KOPT-K1 (cell line): ENCODE data around the gene POR.
"Not testable (repeated sequence)": the region's sequence is repeated elsewhere in the genome, so short reads cannot be mapped to it uniquely, and the experiment has no call there.

Experiments used
- H3K27ac ChIP-seq: fragments of 200-600 bp; sonication (generic); 2 replicates; pipeline ENCODE4 v1.5.1; 2016; ENCODE audit warnings: antibody characterized with exemption, mild to moderate bottlenecking, low read depth, low read length; ENCODE audit not compliant: poor library complexity, severe bottlenecking
- H3K36me3 ChIP-seq: fragments of 200-600 bp; sonication (generic); 2 replicates; pipeline ENCODE4 v1.5.1; 2017; ENCODE audit warnings: antibody characterized with exemption, mild to moderate bottlenecking, low read length, moderate library complexity; ENCODE audit not compliant: insufficient read depth
- H3K9me3 ChIP-seq: fragments of 200-600 bp; sonication (generic); 2 replicates; pipeline ENCODE4 v1.5.1; 2017; ENCODE audit warnings: antibody characterized with exemption, low read length, mild to moderate bottlenecking; ENCODE audit not compliant: insufficient read depth, poor library complexity, severe bottlenecking

POR gene

GRCh38 chr7:75892634-75893272 is 22.2 kb upstream of the POR start:
- H3K36me3 ChIP-seq, result peaks cover 18% of the 10 kb centered on the region
- H3K9me3 ChIP-seq, result no peaks in the 10 kb centered on the region
- H3K27ac ChIP-seq, result no peak overlapping the region

GRCh38 chr7:75896803-75897327 is 18.1 kb upstream of the POR start:
- H3K27ac ChIP-seq, result no peak overlapping the region
- no peaks in the 10 kb centered on the region for H3K36me3 ChIP-seq
- H3K9me3 ChIP-seq, result no peaks in the 10 kb centered on the region

- H3K27ac ChIP-seq, result no peak overlapping the region
Measured at GRCh38 chr7:75900617-75901315, 14.2 kb upstream of the POR start.

GRCh38 chr7:75905785-75906604 is 9.0 kb upstream of the POR start:
- Histone ChIP-seq H3K27ac (no peak overlapping the region), H3K36me3 (no peaks in the 10 kb centered on the region), H3K9me3 (no peaks in the 10 kb centered on the region)

More at GRCh38 chr7:75900617-75901315, 14.2 kb upstream of the POR start:
- H3K36me3 ChIP-seq, result no peaks in the 10 kb centered on the region
- no peaks in the 10 kb centered on the region for H3K9me3 ChIP-seq

- Histone ChIP-seq H3K27ac (no peak overlapping the region), H3K9me3 (no peaks in the 10 kb centered on the region), H3K36me3 (no peaks in the 10 kb centered on the region)
Measured at GRCh38 chr7:75906991-75907667, 7.8 kb upstream of the POR start.

GRCh38 chr7:75907668-75908039 is 7.3 kb upstream of the POR start:
- H3K27ac ChIP-seq, H3K9me3 ChIP-seq: not testable (repeated sequence)

GRCh38 chr7:75909521-75910132 is 5.3 kb upstream of the POR start:
- H3K27ac ChIP-seq, result no peak overlapping the region
- no peaks in the 10 kb centered on the region for H3K36me3 ChIP-seq

More at GRCh38 chr7:75907668-75908039, 7.3 kb upstream of the POR start:
- H3K36me3 ChIP-seq, result not testable (repeated sequence)

GRCh38 chr7:75911186-75911585 is 3.8 kb upstream of the POR start:
- not testable (repeated sequence) for H3K36me3 ChIP-seq, H3K27ac ChIP-seq, H3K9me3 ChIP-seq

More at GRCh38 chr7:75909521-75910132, 5.3 kb upstream of the POR start:
- no peaks in the 10 kb centered on the region for H3K9me3 ChIP-seq

GRCh38 chr7:75913437-75913836 is 1.5 kb upstream of the POR start:
- no peaks in the 10 kb centered on the region for H3K36me3 ChIP-seq

GRCh38 chr7:75914169-75914654 is 743 bp upstream of the POR start:
- no peaks in the 10 kb centered on the region for H3K36me3 ChIP-seq
- no peaks in the 10 kb centered on the region for H3K9me3 ChIP-seq
- H3K27ac ChIP-seq, result peak overlapping the region; percentile 70

More at GRCh38 chr7:75913437-75913836, 1.5 kb upstream of the POR start:
- Histone ChIP-seq H3K9me3 (no peaks in the 10 kb centered on the region), H3K27ac (no peak overlapping the region)

GRCh38 chr7:75915416-75916156 is 631 bp downstream of the POR start:
- Histone ChIP-seq H3K36me3 (no peaks in the 10 kb centered on the region), H3K27ac (peak overlapping the region; percentile 70), H3K9me3 (no peaks in the 10 kb centered on the region)

- Histone ChIP-seq H3K9me3 (no peaks in the 10 kb centered on the region), H3K36me3 (no peaks in the 10 kb centered on the region), H3K27ac (no peak overlapping the region)
Measured at GRCh38 chr7:75916259-75916658, 1.3 kb downstream of the POR start.

- H3K9me3 ChIP-seq, result no peaks in the 10 kb centered on the region
- no peaks in the 10 kb centered on the region for H3K36me3 ChIP-seq
- no peak overlapping the region for H3K27ac ChIP-seq
Measured at GRCh38 chr7:75916685-75917634, 2.0 kb downstream of the POR start.
